GM18508 (cell line): ENCODE measurements around the gene HSPG2.
"Not testable (repeated sequence)": the region's sequence is repeated elsewhere in the genome, so short reads cannot be mapped to it uniquely, and the experiment has no call there.

Source experiments
- ATAC-seq: cut with Tn5 transposase; IDR thresholded peaks from one replicate; pipeline ENCODE4 v1.9.1; 2021; ENCODE audit warnings: moderate number of reproducible peaks; ENCODE audit not compliant: insufficient read depth, unreplicated experiment

Gene HSPG2

GRCh38 chr1:21937034-21937371 lies at the start of gene HSPG2:
Gene HSPG2 (minus strand): TSS chr1:21937310. CDS start chr1:21937217, 93 bp downstream.
- ATAC-seq, result no peak

GRCh38 chr1:21986386-21986785 lies 49.3 kb upstream of the HSPG2 start:
- not testable (repeated sequence) for ATAC-seq

DNA sequence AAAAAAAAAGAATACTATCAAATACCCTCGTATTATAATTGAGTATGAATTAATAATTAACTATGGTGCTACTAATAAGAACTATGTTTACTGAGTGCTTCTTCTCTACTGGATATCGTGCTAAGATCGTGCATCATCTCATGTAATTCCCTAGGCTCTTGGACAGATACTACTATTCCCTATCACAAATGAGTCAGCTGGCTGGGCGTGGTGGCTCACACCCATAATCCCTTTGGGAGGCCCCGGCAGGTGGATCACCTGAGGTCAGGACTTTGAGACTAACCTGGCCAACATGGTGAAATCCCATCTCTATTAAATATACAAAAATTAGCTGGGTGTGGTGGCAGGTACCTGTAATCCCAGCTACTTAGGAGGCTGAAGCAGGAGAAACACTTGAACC lies 48.8 kb upstream of the HSPG2 start:
- not testable (repeated sequence) for ATAC-seq

GRCh38 chr1:21983539-21983938 lies 46.4 kb upstream of the HSPG2 start:
- not testable (repeated sequence) for ATAC-seq

GRCh38 chr1:21982122-21982521 lies 45.0 kb upstream of the HSPG2 start:
- ATAC-seq, result not testable (repeated sequence)

- ATAC-seq, result not testable (repeated sequence)
Measured at GRCh38 chr1:21981253-21981652, 44.1 kb upstream of the HSPG2 start.

- not testable (repeated sequence) for ATAC-seq
Measured at GRCh38 chr1:21980515-21981220, 43.6 kb upstream of the HSPG2 start.

GRCh38 chr1:21978209-21978608 lies 41.1 kb upstream of the HSPG2 start:
- not testable (repeated sequence) for ATAC-seq

DNA sequence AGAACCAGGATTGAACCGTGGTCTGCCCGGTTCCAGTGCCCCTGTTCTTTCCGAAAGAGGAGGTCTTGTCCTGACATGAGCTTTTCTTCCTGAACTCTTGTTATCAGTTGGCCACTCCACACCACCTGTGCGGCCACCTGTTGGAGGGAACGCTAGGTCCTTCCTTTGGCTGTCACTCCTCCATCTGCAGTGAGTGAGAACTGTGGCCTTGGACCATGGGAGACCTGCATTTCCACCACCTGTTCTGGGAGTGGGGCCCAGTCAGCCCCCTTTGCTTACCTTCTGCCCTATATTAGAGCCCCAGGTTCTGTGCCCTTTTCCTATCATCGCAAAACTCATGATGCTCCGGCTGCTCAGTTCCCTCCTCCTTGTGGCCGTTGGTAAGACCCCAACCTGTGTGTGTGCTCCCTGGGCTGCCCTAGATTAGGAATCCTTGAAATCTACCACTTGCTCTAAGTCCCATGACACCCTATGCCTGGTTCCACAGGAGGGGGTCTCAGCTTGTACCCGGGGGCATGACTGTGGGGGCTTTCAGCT lies 39.7 kb upstream of the HSPG2 start, which contains the start of gene CELA3B:
CELA3B (plus strand) TSS at position 320 of the 537 bp plus-strand sequence; CDS start at position 338, 18 bp downstream.
- not testable (repeated sequence) for ATAC-seq

- not testable (repeated sequence) for ATAC-seq
Measured at GRCh38 chr1:21975296-21975695, 38.2 kb upstream of the HSPG2 start.

DNA sequence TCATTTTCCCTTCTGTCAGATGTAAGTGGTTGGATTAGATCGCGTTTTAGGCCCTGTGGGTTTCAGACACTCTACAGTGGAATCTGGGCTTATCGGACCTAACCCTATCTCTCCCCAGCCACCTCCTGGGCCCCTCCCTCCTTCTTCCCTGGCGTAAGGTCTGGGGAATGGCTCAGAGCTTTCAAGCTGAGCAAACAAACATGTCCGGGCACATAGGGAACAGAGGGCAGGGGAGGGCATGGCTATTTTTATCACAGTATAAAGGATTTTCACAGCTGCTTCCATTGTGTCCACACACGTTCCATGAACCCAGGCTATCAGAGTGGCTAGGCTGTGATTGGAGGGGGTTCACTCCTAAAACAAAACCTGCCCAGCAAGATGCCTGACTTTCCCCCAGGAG lies 37.6 kb upstream of the HSPG2 start:
- ATAC-seq, result not testable (repeated sequence)

DNA sequence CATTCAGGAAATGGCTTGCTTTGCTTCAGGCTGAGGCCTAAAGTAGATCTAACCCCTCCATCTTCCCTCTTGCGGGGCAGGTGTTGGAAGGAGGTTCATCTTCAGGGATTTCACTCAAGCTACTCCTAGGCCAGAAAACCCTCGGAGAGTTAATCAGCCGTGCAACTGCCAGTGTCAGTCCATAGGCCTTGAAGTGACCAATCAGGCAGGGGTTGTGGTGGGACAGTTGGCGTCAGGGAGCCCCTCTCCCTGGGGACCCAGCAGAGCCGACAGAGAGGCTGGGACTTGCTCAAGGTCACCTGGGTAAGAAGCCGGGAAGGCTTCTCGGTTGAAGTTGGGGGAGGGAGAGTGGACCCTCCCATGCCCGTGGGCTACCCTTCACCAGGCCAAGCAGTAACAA lies 36.8 kb upstream of the HSPG2 start:
- ATAC-seq, result not testable (repeated sequence)

DNA sequence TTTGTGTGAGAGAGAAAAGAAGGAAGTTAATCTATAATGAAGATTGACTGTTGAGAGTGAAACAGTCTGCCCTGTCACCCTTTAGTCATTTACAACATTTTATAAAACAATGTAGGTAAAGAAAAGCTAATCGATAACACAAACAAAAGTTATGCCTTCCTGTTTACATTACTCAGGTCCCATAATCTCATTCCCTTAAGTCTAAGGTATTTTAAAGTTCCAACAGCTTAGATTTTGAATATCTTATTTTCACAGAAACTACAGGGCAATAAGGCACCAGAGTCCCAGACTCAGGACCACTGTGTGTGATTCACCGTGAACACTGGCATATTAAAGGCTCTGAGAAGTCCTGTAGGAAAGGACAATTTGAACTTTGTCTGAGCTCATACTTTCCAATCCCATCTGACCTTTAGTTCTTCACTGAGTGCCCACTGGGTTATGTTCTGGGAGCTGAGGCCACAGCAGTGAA lies 35.9 kb upstream of the HSPG2 start:
- ATAC-seq, result not testable (repeated sequence)

DNA sequence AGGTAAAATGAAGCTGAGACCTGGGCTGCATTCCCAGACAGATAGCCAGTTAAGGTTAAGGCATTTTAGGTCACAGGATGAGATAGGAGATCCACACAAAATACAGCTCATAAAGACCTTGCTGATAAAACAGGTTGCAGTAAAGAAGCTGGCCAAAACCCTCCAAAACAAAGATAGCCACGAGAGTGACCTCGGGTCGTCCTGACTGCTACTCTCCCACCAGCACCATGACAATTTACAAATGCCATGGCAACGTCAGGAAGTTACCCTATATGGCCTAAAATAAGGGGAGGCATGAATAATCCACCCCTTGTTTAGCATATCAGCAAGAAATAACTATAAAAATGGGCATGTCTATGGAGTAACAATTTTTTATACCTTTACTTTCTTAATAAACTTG lies 33.4 kb upstream of the HSPG2 start:
- not testable (repeated sequence) for ATAC-seq

GRCh38 chr1:21969066-21969465 lies 32.0 kb upstream of the HSPG2 start:
- not testable (repeated sequence) for ATAC-seq

GRCh38 chr1:21967216-21967615 lies 30.1 kb upstream of the HSPG2 start:
- not testable (repeated sequence) for ATAC-seq

GRCh38 chr1:21966247-21967000 lies 29.3 kb upstream of the HSPG2 start:
- no peak for ATAC-seq

- no peak for ATAC-seq
Measured at GRCh38 chr1:21963477-21964217, 26.5 kb upstream of the HSPG2 start.

DNA sequence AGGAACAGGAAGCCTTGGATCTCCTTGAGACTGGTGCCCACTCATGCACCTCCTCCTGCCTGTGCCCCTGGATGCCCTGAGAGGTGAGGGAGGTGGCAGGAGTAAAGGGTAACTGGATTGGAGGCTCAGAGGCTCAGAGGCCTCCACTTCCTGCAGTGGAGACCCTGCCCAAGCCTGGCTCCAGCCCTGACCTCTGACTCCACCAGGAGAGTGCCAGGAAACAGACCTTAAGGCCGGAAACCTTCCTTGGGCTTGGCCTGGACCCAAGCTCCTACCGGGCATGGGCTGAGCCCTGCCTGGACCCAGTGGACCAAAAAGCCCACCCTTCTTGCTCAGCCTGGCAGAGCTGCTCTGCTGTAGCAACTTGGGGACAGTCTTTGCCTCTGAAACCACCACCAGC lies 24.7 kb upstream of the HSPG2 start:
- no peak for ATAC-seq

DNA sequence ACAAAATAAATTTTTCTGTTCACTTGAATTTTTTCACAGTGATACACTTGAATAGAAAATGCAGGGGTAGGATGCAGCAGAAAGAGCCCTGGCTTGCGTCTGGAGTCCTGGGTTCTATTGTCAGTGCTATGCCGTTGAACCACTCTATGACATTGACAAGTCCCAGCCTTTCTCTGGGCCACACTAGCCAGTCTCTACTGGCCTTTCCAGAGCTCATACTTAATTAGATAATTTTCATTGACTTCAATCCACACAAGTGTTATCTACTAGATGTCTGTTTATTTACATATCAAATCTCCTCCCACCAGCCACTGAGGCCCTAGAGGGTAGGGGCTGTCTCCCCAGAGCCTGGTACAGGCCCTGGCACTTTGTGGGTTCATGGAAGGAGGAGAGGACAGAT lies 24.2 kb upstream of the HSPG2 start:
- ATAC-seq, result no peak
